ENCODE measurements around the gene ZNRF1.

Gene ZNRF1

DNA sequence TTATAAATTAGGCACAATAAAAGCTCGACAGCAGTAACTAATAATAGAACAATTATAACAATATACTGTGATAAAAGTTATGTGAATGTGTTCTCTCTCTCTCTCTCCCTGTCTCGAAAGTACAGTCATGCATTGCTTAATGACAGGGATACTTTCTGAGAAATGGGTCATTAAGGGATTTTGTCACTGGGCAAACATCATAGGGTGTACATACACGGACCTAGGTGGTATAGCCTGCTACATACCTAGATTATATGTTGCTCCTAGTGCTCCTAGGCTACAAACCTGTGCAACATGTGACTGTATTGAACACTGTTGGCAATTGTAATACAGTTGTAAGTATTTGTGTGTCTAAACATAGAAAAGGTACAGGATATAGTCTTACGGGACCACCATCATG is 6.9 kb downstream of the ZNRF1 start:
- TF ChIP-seq RAD21 (IDR thresholded peaks at IDR 0.05; ENCODE audit: low read depth) = no peak
- TF ChIP-seq CREB1 (IDR thresholded peaks at IDR 0.05; ENCODE audit: low read depth) = no peak
- TF ChIP-seq EP300 (IDR thresholded peaks at IDR 0.05; ENCODE audit: borderline replicate concordance) = no peak
- TF ChIP-seq YY1 (IDR thresholded peaks at IDR 0.05; ENCODE audit: low read depth) = no peak
- TF ChIP-seq REST (IDR thresholded peaks at IDR 0.05; ENCODE audit: low read depth) = no peak
- TF ChIP-seq MAX (IDR thresholded peaks at IDR 0.05) = no peak
- no peak for TF ChIP-seq ZBTB7A (IDR thresholded peaks at IDR 0.05; ENCODE audit: low read depth)
- no peak for TF ChIP-seq TEAD4 (IDR thresholded peaks at IDR 0.05)
- TF ChIP-seq CEBPB (IDR thresholded peaks at IDR 0.05) = no peak
- no peak for TF ChIP-seq NFIC (IDR thresholded peaks at IDR 0.05)

DNA sequence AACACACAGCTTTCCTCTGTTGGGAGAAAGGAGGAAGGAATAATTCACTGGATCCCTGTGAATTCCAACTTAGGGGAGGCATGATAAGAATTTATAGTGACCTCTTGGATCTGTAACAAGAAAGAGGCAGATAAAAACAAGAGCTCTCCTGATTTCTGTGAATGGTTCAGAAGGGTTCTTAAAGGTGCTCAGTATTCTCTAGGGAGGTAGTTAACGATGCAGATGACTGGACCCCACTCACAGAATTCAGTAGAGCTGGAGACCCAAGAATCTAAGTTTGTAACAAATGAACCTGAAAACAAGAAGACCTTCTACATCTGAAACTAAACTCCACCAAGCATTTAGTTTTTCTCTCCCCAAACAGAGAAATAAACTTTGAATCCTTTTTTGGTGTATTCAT is 8.6 kb downstream of the ZNRF1 start:
- TF ChIP-seq EGR1 (IDR thresholded peaks at IDR 0.05) (no peak), CREB1 (IDR thresholded peaks at IDR 0.05; ENCODE audit: low read depth) (no peak), YY1 (IDR thresholded peaks at IDR 0.05; ENCODE audit: low read depth) (no peak), FOXM1 (IDR thresholded peaks at IDR 0.05; ENCODE audit: borderline replicate concordance, low read depth) (no peak), TAF1 (IDR thresholded peaks at IDR 0.05; ENCODE audit: low read depth) (no peak), MAX (IDR thresholded peaks at IDR 0.05) (no peak), REST (IDR thresholded peaks at IDR 0.05; ENCODE audit: low read depth) (no peak), USF1 (IDR thresholded peaks at IDR 0.05) (no peak), TCF12 (IDR thresholded peaks at IDR 0.05; ENCODE audit: low read depth) (no peak), TEAD4 (IDR thresholded peaks at IDR 0.05) (no peak), CEBPB (IDR thresholded peaks at IDR 0.05) (no peak), RAD21 (IDR thresholded peaks at IDR 0.05; ENCODE audit: low read depth) (no peak), EP300 (IDR thresholded peaks at IDR 0.05; ENCODE audit: borderline replicate concordance) (no peak), NFIC (IDR thresholded peaks at IDR 0.05) (no peak), ZBTB7A (IDR thresholded peaks at IDR 0.05; ENCODE audit: low read depth) (no peak)

DNA sequence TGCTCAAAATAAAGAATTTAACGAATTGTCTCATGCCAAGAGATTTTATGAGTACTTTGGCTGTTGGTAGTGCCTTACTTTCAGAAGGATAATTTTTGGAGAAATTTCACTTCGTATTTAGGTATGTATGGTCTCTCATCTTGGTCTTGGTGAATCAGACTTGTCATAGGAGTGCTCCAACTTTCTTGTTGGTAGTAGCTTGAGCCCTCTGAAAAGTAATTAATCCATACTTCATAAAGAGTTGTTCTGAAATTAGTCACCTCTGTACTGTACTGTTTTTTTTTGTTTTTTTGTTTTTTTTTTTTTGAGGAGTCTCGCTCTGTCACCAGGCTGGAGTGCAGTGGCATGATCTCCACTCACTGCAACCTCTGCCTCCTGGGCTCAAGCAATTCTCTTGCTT is 11.6 kb downstream of the ZNRF1 start:
- no peak for TF ChIP-seq TEAD4 (IDR thresholded peaks at IDR 0.05)
- no peak for TF ChIP-seq EGR1 (IDR thresholded peaks at IDR 0.05)
- TF ChIP-seq EP300 (IDR thresholded peaks at IDR 0.05; ENCODE audit: borderline replicate concordance) = no peak
- TF ChIP-seq USF1 (IDR thresholded peaks at IDR 0.05) = no peak
- TF ChIP-seq FOXM1 (IDR thresholded peaks at IDR 0.05; ENCODE audit: borderline replicate concordance, low read depth) = no peak
- TF ChIP-seq YY1 (IDR thresholded peaks at IDR 0.05; ENCODE audit: low read depth) = no peak
- TF ChIP-seq RAD21 (IDR thresholded peaks at IDR 0.05; ENCODE audit: low read depth) = no peak
- TF ChIP-seq TAF1 (IDR thresholded peaks at IDR 0.05; ENCODE audit: low read depth) = no peak
- no peak for TF ChIP-seq CEBPB (IDR thresholded peaks at IDR 0.05)
- no peak for TF ChIP-seq TCF12 (IDR thresholded peaks at IDR 0.05; ENCODE audit: low read depth)
- no peak for TF ChIP-seq REST (IDR thresholded peaks at IDR 0.05; ENCODE audit: low read depth)
- TF ChIP-seq CREB1 (IDR thresholded peaks at IDR 0.05; ENCODE audit: low read depth) = no peak
- no peak for TF ChIP-seq NFIC (IDR thresholded peaks at IDR 0.05)
- TF ChIP-seq ZBTB7A (IDR thresholded peaks at IDR 0.05; ENCODE audit: low read depth) = no peak
- no peak for TF ChIP-seq MAX (IDR thresholded peaks at IDR 0.05)

GRCh38 chr16:75011634-75012307 is 12.9 kb downstream of the ZNRF1 start:
- TF ChIP-seq FOXM1 (IDR thresholded peaks at IDR 0.05; ENCODE audit: borderline replicate concordance, low read depth) (no peak), NFIC (IDR thresholded peaks at IDR 0.05) (no peak), RAD21 (IDR thresholded peaks at IDR 0.05; ENCODE audit: low read depth) (no peak), YY1 (IDR thresholded peaks at IDR 0.05; ENCODE audit: low read depth) (no peak), ZBTB7A (IDR thresholded peaks at IDR 0.05; ENCODE audit: low read depth) (no peak), MAX (IDR thresholded peaks at IDR 0.05) (no peak), TEAD4 (IDR thresholded peaks at IDR 0.05) (no peak), USF1 (IDR thresholded peaks at IDR 0.05) (no peak), TAF1 (IDR thresholded peaks at IDR 0.05; ENCODE audit: low read depth) (no peak), EP300 (IDR thresholded peaks at IDR 0.05; ENCODE audit: borderline replicate concordance) (no peak), CEBPB (IDR thresholded peaks at IDR 0.05) (no peak), CREB1 (IDR thresholded peaks at IDR 0.05; ENCODE audit: low read depth) (no peak), EGR1 (IDR thresholded peaks at IDR 0.05) (no peak), TCF12 (IDR thresholded peaks at IDR 0.05; ENCODE audit: low read depth) (no peak)

All from Ishikawa (cell line).